Thoracic aorta (tissue), 2 donors: ENCODE measurements around the gene PCDHGC5. TPM values are rescaled to one million over a fixed set of nuclear protein-coding genes. Genes with fewer than 3 reads are reported as not detected.

Source experiments
- ATAC-seq: fragments of 150-250 bp; one replicate; pipeline ENCODE4 v1.8.0; 2017; ENCODE audit warnings: low read depth; ENCODE audit not compliant: insufficient number of reproducible peaks, low FRiP score
- DNase-seq: peaks from one replicate; pipeline ENCODE4 v3.0.0-alpha.2; 2020; ENCODE audit warnings: low spot score
- H3K27ac ChIP-seq, 2 donors: fragments of 200-600 bp; sonication (generic); 1 replicate in 1 of 2; 2 replicates in 1 of 2; pipeline ENCODE4 v1.5.1; 2016; ENCODE audit warnings: mild to moderate bottlenecking in 2 of 2, moderate library complexity in 2 of 2
- H3K27me3 ChIP-seq: fragments of 200-600 bp; sonication (generic); replicated peaks from 2 replicates; pipeline ENCODE4 v1.6.0; 2016; ENCODE audit warnings: mild to moderate bottlenecking; ENCODE audit not compliant: insufficient read depth
- H3K36me3 ChIP-seq: fragments of 200-600 bp; sonication (generic); one replicate; pipeline ENCODE4 v1.5.1; 2016
- H3K4me1 ChIP-seq, 2 donors: fragments of 200-600 bp; sonication (generic); 1 replicate in 1 of 2; 2 replicates in 1 of 2; pipeline versions ENCODE4 v1.5.1 to v1.6.0; 2016; ENCODE audit warnings: low read depth in 2 of 2, mild to moderate bottlenecking in 1 of 2; ENCODE audit not compliant: control insufficient read depth in 1 of 2
- H3K4me3 ChIP-seq: fragments of 200-600 bp; sonication (generic); 2 replicates; pipeline ENCODE4 v1.5.1; 2016; ENCODE audit warnings: mild to moderate bottlenecking
- H3K9me3 ChIP-seq: fragments of 200-600 bp; sonication (generic); 2 replicates; pipeline ENCODE4 v1.5.1; 2016
- total RNA-seq, 2 donors: library from RNA; depleted of rRNA; stranded (reverse); fragments of >200 nt; gene quantifications; one replicate each; pipeline versions ENCODE4 v1.1.0 to v1.2.3, GENCODE V29; 2016
- TF ChIP-seq, protein P1 (sequence below): fragments of 200-600 bp; sonication (generic); IDR thresholded peaks from one replicate; pipeline ENCODE4 v1.5.1; 2019; ENCODE audit warnings: antibody characterized with exemption

Gene PCDHGC5
- total RNA-seq, 2 donors from 2014 or later, result 5.7 to 6.9 TPM

DNA sequence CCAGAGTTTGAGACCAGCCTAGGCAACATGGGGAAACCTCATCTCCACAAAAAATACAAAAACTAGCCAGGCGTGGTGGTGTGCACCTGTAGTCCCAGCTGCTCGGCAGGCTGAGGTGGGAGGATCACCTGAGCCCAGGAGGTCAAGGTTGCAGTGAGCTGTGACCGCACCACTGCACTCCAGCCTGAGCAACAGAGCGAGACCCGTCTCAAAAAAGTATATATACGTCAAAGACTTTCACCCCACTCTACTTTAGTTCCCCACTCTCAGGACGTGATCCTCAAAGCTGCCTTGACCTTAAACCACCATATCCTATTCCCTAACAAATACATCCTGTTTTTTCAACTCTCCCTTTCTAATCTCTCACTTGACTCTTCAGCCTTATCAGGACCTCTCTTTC lies 41.0 kb downstream of the PCDHGC5 start:
- peaks cover 12% of the 10 kb centered on the region for H3K36me3 ChIP-seq
- TF ChIP-seq, protein P1, sequence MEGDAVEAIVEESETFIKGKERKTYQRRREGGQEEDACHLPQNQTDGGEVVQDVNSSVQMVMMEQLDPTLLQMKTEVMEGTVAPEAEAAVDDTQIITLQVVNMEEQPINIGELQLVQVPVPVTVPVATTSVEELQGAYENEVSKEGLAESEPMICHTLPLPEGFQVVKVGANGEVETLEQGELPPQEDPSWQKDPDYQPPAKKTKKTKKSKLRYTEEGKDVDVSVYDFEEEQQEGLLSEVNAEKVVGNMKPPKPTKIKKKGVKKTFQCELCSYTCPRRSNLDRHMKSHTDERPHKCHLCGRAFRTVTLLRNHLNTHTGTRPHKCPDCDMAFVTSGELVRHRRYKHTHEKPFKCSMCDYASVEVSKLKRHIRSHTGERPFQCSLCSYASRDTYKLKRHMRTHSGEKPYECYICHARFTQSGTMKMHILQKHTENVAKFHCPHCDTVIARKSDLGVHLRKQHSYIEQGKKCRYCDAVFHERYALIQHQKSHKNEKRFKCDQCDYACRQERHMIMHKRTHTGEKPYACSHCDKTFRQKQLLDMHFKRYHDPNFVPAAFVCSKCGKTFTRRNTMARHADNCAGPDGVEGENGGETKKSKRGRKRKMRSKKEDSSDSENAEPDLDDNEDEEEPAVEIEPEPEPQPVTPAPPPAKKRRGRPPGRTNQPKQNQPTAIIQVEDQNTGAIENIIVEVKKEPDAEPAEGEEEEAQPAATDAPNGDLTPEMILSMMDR, result no peak
- no peaks in the 10 kb centered on the region for H3K27me3 ChIP-seq
- H3K27ac ChIP-seq, result peak overlapping the region; percentile 72 to 74
- ATAC-seq (no peak), DNase-seq (no peak)
- peaks cover 11 to 27% of the 10 kb centered on the region in 2 donors for H3K4me1 ChIP-seq
- H3K4me3 ChIP-seq, result no peak overlapping the region
- H3K9me3 ChIP-seq, result no peaks in the 10 kb centered on the region

DNA sequence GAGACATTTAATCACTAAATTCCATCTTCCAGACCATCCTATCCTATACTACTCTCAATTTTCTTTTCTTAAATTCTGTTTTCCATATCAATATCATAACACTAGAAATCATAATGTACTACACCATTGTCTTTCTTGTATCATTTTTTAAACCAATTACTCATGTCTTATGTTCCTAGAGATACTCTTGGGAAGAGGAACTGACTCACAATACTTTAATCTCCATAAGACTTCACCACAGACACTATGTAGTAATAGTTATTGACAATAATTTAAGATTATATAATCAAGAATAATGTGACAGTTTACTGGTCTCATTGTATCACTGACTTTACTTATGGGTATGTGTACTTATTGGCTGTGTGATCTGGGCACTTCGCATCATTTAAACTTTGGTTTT lies 43.8 kb downstream of the PCDHGC5 start:
- peaks cover 7% of the 10 kb centered on the region for H3K36me3 ChIP-seq
- ATAC-seq (no peak), DNase-seq (no peak)
- TF ChIP-seq, protein P1, result no peak
- H3K27me3 ChIP-seq, result no peaks in the 10 kb centered on the region
- no peak overlapping the region for H3K27ac ChIP-seq
- no peak overlapping the region for H3K4me3 ChIP-seq
- no peaks in the 10 kb centered on the region for H3K9me3 ChIP-seq
- peaks cover 8 to 22% of the 10 kb centered on the region in 2 donors for H3K4me1 ChIP-seq

DNA sequence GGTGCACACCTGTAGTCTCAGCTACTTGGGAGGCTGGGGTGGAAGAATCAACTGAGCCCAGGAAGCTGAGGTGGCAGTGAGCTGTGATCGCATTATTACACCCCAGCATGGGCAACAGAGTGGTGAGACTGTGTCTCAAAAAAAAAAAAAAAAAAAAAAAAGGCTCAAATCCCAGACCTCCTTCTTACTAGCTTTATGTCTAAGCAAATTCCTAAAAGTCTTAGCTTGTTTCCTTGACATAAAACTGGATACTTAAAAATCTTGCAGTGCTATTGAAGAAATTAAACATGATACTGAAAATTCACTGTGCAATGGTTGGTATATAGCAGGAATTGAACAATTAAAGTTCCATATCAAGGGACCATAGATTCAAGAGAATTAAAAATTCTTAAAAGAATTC lies 45.0 kb downstream of the PCDHGC5 start:
- DNase-seq (no peak), ATAC-seq (no peak)
- H3K27me3 ChIP-seq, result no peaks in the 10 kb centered on the region
- no peak overlapping the region for H3K27ac ChIP-seq
- no peak overlapping the region for H3K4me3 ChIP-seq
- H3K36me3 ChIP-seq, result peaks cover 7% of the 10 kb centered on the region
- H3K4me1 ChIP-seq, result peaks cover 5 to 10% of the 10 kb centered on the region in 2 donors
- TF ChIP-seq, protein P1, result no peak
- H3K9me3 ChIP-seq, result no peaks in the 10 kb centered on the region

DNA sequence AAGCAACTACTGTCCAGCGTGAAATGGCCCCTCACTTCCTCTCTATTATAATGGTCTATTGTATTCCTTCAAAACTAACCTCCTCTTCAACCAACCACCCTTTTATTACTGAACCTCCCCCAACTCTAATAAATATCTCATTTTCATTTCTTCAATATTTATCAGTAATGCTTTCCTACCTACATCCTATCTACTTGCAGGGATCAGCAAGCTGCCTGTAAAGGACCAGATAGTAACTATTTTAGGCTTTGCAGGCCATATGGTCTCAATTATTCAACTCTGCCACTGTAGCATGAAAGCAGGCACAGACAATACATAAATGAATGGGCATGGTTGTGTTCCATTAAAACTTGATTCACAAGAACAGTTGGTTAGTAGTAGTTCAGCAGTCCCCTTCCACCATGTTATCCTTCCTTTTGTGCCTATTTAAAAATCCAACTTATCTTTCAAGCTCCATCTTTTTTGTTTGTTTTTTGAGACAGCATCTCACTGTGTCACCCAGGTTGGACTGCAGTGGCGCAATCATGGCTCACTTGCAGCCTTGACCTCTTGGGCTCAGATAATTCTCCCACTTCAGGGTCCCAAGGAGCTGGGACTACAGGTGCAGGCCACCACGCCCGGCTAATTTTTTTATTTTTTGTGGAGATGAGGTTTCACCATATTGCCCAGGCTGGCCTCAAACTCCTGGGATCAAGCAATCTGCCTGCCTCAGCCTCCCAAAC lies 45.8 kb downstream of the PCDHGC5 start:
- H3K4me3 ChIP-seq, result no peak overlapping the region
- DNase-seq (no peak), ATAC-seq (no peak)
- H3K9me3 ChIP-seq, result no peaks in the 10 kb centered on the region
- no peaks in the 10 kb centered on the region for H3K27me3 ChIP-seq
- peaks cover 0 to 3% of the 10 kb centered on the region in 2 donors for H3K4me1 ChIP-seq
- H3K27ac ChIP-seq, result no peak overlapping the region
- TF ChIP-seq, protein P1, result no peak
- peaks cover 7% of the 10 kb centered on the region for H3K36me3 ChIP-seq

Other genes with a start within 250 kb of the PCDHGC5 start
- 10 to 100 TPM in 1 of 2 donors, 1 to 10 TPM in 1; 6.1 to 10.7 TPM for gene PCDHB15, start 243.7 kb upstream of the PCDHGC5 start, total RNA-seq
- gene SLC25A2, start 185.0 kb upstream of the PCDHGC5 start, total RNA-seq, result 1 to 10 TPM; 2.0 to 3.5 TPM
- 10 to 100 TPM; 35.9 to 56.1 TPM for gene TAF7, start 168.3 kb upstream of the PCDHGC5 start, total RNA-seq
- 1 to 10 TPM in 1 of 2 donors, under 1 TPM in 1; 0.41 to 2.8 TPM for gene PCDHGA1, start 158.6 kb upstream of the PCDHGC5 start, total RNA-seq
- 10 to 100 TPM in 1 of 2 donors, 1 to 10 TPM in 1; 8.5 to 13.8 TPM for gene PCDHGA2, start 150.3 kb upstream of the PCDHGC5 start, total RNA-seq
- gene PCDHGA3, start 145.3 kb upstream of the PCDHGC5 start, total RNA-seq, result 1 to 10 TPM; 5.3 to 9.1 TPM
- 10 to 100 TPM in 1 of 2 donors, 1 to 10 TPM in 1; 6.8 to 11.4 TPM for gene PCDHGB1, start 139.0 kb upstream of the PCDHGC5 start, total RNA-seq
- gene PCDHGA4, start 134.1 kb upstream of the PCDHGC5 start, total RNA-seq, result 10 to 100 TPM; 11.4 TPM
- 10 to 100 TPM in 1 of 2 donors, 1 to 10 TPM in 1; 9.7 to 13.4 TPM for gene PCDHGB2, start 129.1 kb upstream of the PCDHGC5 start, total RNA-seq
- 10 to 100 TPM in 1 of 2 donors, 1 to 10 TPM in 1; 9.5 to 12.5 TPM for gene PCDHGA5, start 124.9 kb upstream of the PCDHGC5 start, total RNA-seq
- 10 to 100 TPM; 11.2 to 15.4 TPM for gene PCDHGB3, start 118.8 kb upstream of the PCDHGC5 start, total RNA-seq
- 10 to 100 TPM; 12.0 to 13.1 TPM for gene PCDHGA6, start 115.2 kb upstream of the PCDHGC5 start, total RNA-seq
- 10 to 100 TPM; 11.9 to 12.2 TPM for gene PCDHGA7, start 106.3 kb upstream of the PCDHGC5 start, total RNA-seq
- 10 to 100 TPM; 11.6 to 18.1 TPM for gene PCDHGB4, start 101.4 kb upstream of the PCDHGC5 start, total RNA-seq
- 10 to 100 TPM in 1 of 2 donors, 1 to 10 TPM in 1; 7.5 to 13.9 TPM for gene PCDHGA8, start 96.4 kb upstream of the PCDHGC5 start, total RNA-seq
- gene PCDHGB5, start 91.1 kb upstream of the PCDHGC5 start, total RNA-seq, result 10 to 100 TPM; 20.8 to 26.3 TPM
- 10 to 100 TPM; 12.0 to 18.6 TPM for gene PCDHGA9, start 86.3 kb upstream of the PCDHGC5 start, total RNA-seq
- 10 to 100 TPM in 1 of 2 donors, 1 to 10 TPM in 1; 9.5 to 17.2 TPM for gene PCDHGB6, start 81.1 kb upstream of the PCDHGC5 start, total RNA-seq
- gene PCDHGA10, start 76.1 kb upstream of the PCDHGC5 start, total RNA-seq, result 10 to 100 TPM; 11.1 to 14.4 TPM
- gene PCDHGB7, start 71.4 kb upstream of the PCDHGC5 start, total RNA-seq, result 10 to 100 TPM; 18.0 to 28.1 TPM
- 10 to 100 TPM; 10.4 to 11.6 TPM for gene PCDHGA11, start 68.0 kb upstream of the PCDHGC5 start, total RNA-seq
- gene PCDHGA12, start 58.6 kb upstream of the PCDHGC5 start, total RNA-seq, result 10 to 100 TPM; 16.2 to 26.0 TPM
- gene PCDHGC3, start 13.1 kb upstream of the PCDHGC5 start, total RNA-seq, result 10 to 100 TPM; 61.3 to 99.9 TPM
- gene PCDHGC4, start 4.1 kb upstream of the PCDHGC5 start, total RNA-seq, result 1 to 10 TPM; 6.4 to 7.9 TPM
- 10 to 100 TPM; 91.0 to 93.1 TPM for gene DIAPH1, start 129.9 kb downstream of the PCDHGC5 start, total RNA-seq
- gene HDAC3, start 147.8 kb downstream of the PCDHGC5 start, total RNA-seq, result 10 to 100 TPM; 53.5 to 56.2 TPM
- 1 to 10 TPM; 1.6 to 3.2 TPM for gene RELL2, start 147.9 kb downstream of the PCDHGC5 start, total RNA-seq
- 10 to 100 TPM; 42.6 to 47.0 TPM for gene FCHSD1, start 162.3 kb downstream of the PCDHGC5 start, total RNA-seq
- 10 to 100 TPM; 15.0 to 16.2 TPM for gene ARAP3, start 193.1 kb downstream of the PCDHGC5 start, total RNA-seq